MM.1S (cell line): ENCODE measurements around the gene MADD.

Experiments used
- DNase-seq: peaks from one replicate; pipeline ENCODE4 v3.0.0-alpha.2; 2015
- H2AFZ ChIP-seq: fragments of 300-600 bp; sonication (generic); 2 replicates; pipeline ENCODE4 v1.6.0; 2016; ENCODE audit warnings: antibody characterized with exemption, low read length
- H3F3A ChIP-seq: fragments of 300-600 bp; sonication (generic); 2 replicates; pipeline ENCODE4 v1.6.1; 2016; ENCODE audit warnings: mild to moderate bottlenecking, antibody characterized with exemption, low read length, moderate library complexity, mixed read lengths; ENCODE audit not compliant: insufficient read depth
- H3K27ac ChIP-seq: fragments of 300-600 bp; sonication (generic); 2 replicates; pipeline ENCODE4 v1.5.1; 2016; ENCODE audit warnings: mild to moderate bottlenecking, low read length
- H3K27me3 ChIP-seq: fragments of 300-600 bp; sonication (generic); replicated peaks from 2 replicates; pipeline ENCODE4 v1.6.0; 2016; ENCODE audit warnings: low read length; ENCODE audit not compliant: insufficient read depth
- H3K36me3 ChIP-seq: fragments of 300-600 bp; sonication (generic); replicated peaks from 2 replicates; pipeline ENCODE4 v1.6.1; 2016; ENCODE audit warnings: mild to moderate bottlenecking, low read length, mixed read lengths; ENCODE audit not compliant: insufficient read depth
- H3K4me1 ChIP-seq: fragments of 300-600 bp; sonication (generic); 2 replicates; pipeline ENCODE4 v1.6.1; 2016; ENCODE audit warnings: low read length, mixed read lengths
- H3K4me2 ChIP-seq: fragments of 300-600 bp; sonication (generic); 2 replicates; pipeline ENCODE4 v1.6.0; 2016; ENCODE audit warnings: low read depth, low read length
- H3K4me3 ChIP-seq: fragments of 300-600 bp; sonication (generic); 2 replicates; pipeline ENCODE4 v1.5.1; 2016; ENCODE audit warnings: low read length, mixed read lengths
- H3K79me2 ChIP-seq: fragments of 300-600 bp; sonication (generic); 2 replicates; pipeline ENCODE4 v1.6.1; 2016; ENCODE audit warnings: mixed run types, low read length, mixed read lengths
- H3K9ac ChIP-seq: fragments of 300-600 bp; sonication (generic); 2 replicates; pipeline ENCODE4 v1.6.1; 2016; ENCODE audit warnings: low read length, mixed read lengths
- H3K9me2 ChIP-seq: fragments of 300-600 bp; sonication (generic); replicated peaks from 2 replicates; pipeline ENCODE4 v1.6.1; 2016; ENCODE audit warnings: mild to moderate bottlenecking, low read length, mixed read lengths; ENCODE audit not compliant: insufficient read depth
- H3K9me3 ChIP-seq: fragments of 300-600 bp; sonication (generic); replicated peaks from 2 replicates; pipeline ENCODE4 v1.6.1; 2016; ENCODE audit warnings: mild to moderate bottlenecking, low read length, mixed read lengths; ENCODE audit not compliant: insufficient read depth
- H4K20me1 ChIP-seq: fragments of 300-600 bp; sonication (generic); 2 replicates; pipeline ENCODE4 v1.6.1; 2016; ENCODE audit warnings: mild to moderate bottlenecking, low read length, moderate library complexity, mixed read lengths; ENCODE audit not compliant: insufficient read depth
- CTCF ChIP-seq: fragments of 300-600 bp; sonication (generic); IDR thresholded peaks from 2 replicates; pipeline ENCODE4 v1.5.1; 2016; ENCODE audit warnings: antibody characterized with exemption, low read length, mixed read lengths
- EZH2 ChIP-seq: fragments of 300-600 bp; sonication (generic); optimal IDR thresholded peaks from 2 replicates; pipeline ENCODE3; 2017; ENCODE audit warnings: low read depth, mild to moderate bottlenecking, antibody characterized with exemption, low read length, mixed read lengths
- EZH2phosphoT487 ChIP-seq: fragments of 300-600 bp; sonication (generic); IDR thresholded peaks from 2 replicates; pipeline ENCODE4 v1.6.1; 2018; ENCODE audit warnings: antibody characterized with exemption, low read length

Gene MADD

GRCh38 chr11:47318166-47318565 is 48.2 kb downstream of the MADD start:
- no peak overlapping the region for H3K9ac ChIP-seq
- H2AFZ ChIP-seq = no peak overlapping the region
- H3K9me3 ChIP-seq = no peaks in the 10 kb centered on the region
- no peak overlapping the region for H3K4me2 ChIP-seq
- no peak overlapping the region for H3K27ac ChIP-seq
- H3K4me1 ChIP-seq = no peaks in the 10 kb centered on the region
- no peak for TF ChIP-seq CTCF
- no peak for TF ChIP-seq EZH2
- TF ChIP-seq EZH2phosphoT487 = no peak
- H3F3A ChIP-seq = no peaks in the 10 kb centered on the region
- H3K36me3 ChIP-seq = no peaks in the 10 kb centered on the region
- H3K27me3 ChIP-seq = no peaks in the 10 kb centered on the region
- DNase-seq = no peak
- H3K9me2 ChIP-seq = no peaks in the 10 kb centered on the region
- no peaks in the 10 kb centered on the region for H3K79me2 ChIP-seq
- no peaks in the 10 kb centered on the region for H4K20me1 ChIP-seq
- H3K4me3 ChIP-seq = no peak overlapping the region

GRCh38 chr11:47324520-47324919 is 54.6 kb downstream of the MADD start:
- H3K9ac ChIP-seq = no peak overlapping the region
- H3K27me3 ChIP-seq = no peaks in the 10 kb centered on the region
- no peaks in the 10 kb centered on the region for H4K20me1 ChIP-seq
- no peak for DNase-seq
- H3K4me1 ChIP-seq = no peaks in the 10 kb centered on the region
- H3K79me2 ChIP-seq = no peaks in the 10 kb centered on the region
- H3K9me3 ChIP-seq = no peaks in the 10 kb centered on the region
- H3F3A ChIP-seq = no peaks in the 10 kb centered on the region
- no peaks in the 10 kb centered on the region for H3K36me3 ChIP-seq
- no peaks in the 10 kb centered on the region for H3K9me2 ChIP-seq
- H3K4me2 ChIP-seq = no peak overlapping the region
- no peak overlapping the region for H3K27ac ChIP-seq
- TF ChIP-seq EZH2phosphoT487 (no peak), CTCF (no peak), EZH2 (no peak)
- no peak overlapping the region for H2AFZ ChIP-seq
- no peak overlapping the region for H3K4me3 ChIP-seq

GRCh38 chr11:47325271-47326041 is 55.5 kb downstream of the MADD start:
- TF ChIP-seq CTCF = no peak
- TF ChIP-seq EZH2phosphoT487 = no peak
- TF ChIP-seq EZH2 = no peak
- no peak for DNase-seq
- Histone ChIP-seq H3F3A (no peaks in the 10 kb centered on the region), H4K20me1 (no peaks in the 10 kb centered on the region), H3K4me1 (no peaks in the 10 kb centered on the region), H3K79me2 (no peaks in the 10 kb centered on the region), H3K9ac (no peak overlapping the region), H2AFZ (no peak overlapping the region), H3K36me3 (no peaks in the 10 kb centered on the region), H3K4me3 (no peak overlapping the region), H3K9me2 (no peaks in the 10 kb centered on the region), H3K27ac (no peak overlapping the region), H3K4me2 (no peak overlapping the region), H3K9me3 (no peaks in the 10 kb centered on the region), H3K27me3 (no peaks in the 10 kb centered on the region)
